ENCODE measurements around the gene ZFPM1. TPM values are rescaled to one million over a fixed set of nuclear protein-coding genes. Genes with fewer than 3 reads are reported as not detected.
A peak's percentile ranks its signal among the peaks of the same experiment; 100 is the strongest.

ZFPM1 gene
- total and polyA plus RNA-seq, 4 donors = 0.19 to 12.8 (median 5.3) TPM

- Histone ChIP-seq H3K27ac (ENCODE audit: low read depth in 1 of 2, low read length in 2 of 2) (peak overlapping the region; percentile 39 to 63), H3K9me3 (ENCODE audit: control insufficient read depth in 4 of 4, low read length in 3 of 4) (no peaks in the 10 kb centered on the region), H3K27me3 (ENCODE audit: control insufficient read depth in 4 of 4, insufficient read depth in 4 of 4, low read length in 3 of 4) (no peaks in the 10 kb centered on the region), H3K4me1 (ENCODE audit: control insufficient read depth in 4 of 4, insufficient read depth in 4 of 4, low read length in 3 of 4) (peaks cover 6 to 28% (median 19%) of the 10 kb centered on the region in 4 donors), H3K4me3 (ENCODE audit: low read depth in 1 of 3, low read length in 3 of 3) (peak overlapping the region; percentile 56 to 95 (median 86)), H3K9ac (ENCODE audit: low read depth in 1 of 2, low read length in 2 of 2) (peak overlapping the region in 1 of 2 donors; percentile 68), H3K36me3 (ENCODE audit: control insufficient read depth in 4 of 4, insufficient read depth in 3 of 4, low read depth in 1 of 4, low read length in 3 of 4) (peaks cover 1 to 10% (median 6%) of the 10 kb centered on the region in 4 donors)
- TF ChIP-seq FOXA1 (IDR thresholded peaks at IDR 0.05) (no peak), RXRA (IDR thresholded peaks at IDR 0.05) (no peak), RAD21 (IDR thresholded peaks at IDR 0.05) (no peak), HNF4A (conservative IDR thresholded peaks at IDR 0.05) (peak in 1 of 2 donors; percentile 34), FOXA2 (IDR thresholded peaks at IDR 0.05) (no peak), JUND (IDR thresholded peaks at IDR 0.05) (no peak)
- TF ChIP-seq, protein P1, sequence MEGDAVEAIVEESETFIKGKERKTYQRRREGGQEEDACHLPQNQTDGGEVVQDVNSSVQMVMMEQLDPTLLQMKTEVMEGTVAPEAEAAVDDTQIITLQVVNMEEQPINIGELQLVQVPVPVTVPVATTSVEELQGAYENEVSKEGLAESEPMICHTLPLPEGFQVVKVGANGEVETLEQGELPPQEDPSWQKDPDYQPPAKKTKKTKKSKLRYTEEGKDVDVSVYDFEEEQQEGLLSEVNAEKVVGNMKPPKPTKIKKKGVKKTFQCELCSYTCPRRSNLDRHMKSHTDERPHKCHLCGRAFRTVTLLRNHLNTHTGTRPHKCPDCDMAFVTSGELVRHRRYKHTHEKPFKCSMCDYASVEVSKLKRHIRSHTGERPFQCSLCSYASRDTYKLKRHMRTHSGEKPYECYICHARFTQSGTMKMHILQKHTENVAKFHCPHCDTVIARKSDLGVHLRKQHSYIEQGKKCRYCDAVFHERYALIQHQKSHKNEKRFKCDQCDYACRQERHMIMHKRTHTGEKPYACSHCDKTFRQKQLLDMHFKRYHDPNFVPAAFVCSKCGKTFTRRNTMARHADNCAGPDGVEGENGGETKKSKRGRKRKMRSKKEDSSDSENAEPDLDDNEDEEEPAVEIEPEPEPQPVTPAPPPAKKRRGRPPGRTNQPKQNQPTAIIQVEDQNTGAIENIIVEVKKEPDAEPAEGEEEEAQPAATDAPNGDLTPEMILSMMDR (IDR thresholded peaks at IDR 0.05; ENCODE audit: low read depth, low read length, missing input control) = no peak
- DNase-seq (ENCODE audit: low spot score) = peak; percentile 44
- under 1% methylated on average over 35 of the region's 35 CpGs for WGBS
These were observed 117.6 kb downstream of the ZFPM1 start for GRCh38 chr16:88570691-88571092.

DNA sequence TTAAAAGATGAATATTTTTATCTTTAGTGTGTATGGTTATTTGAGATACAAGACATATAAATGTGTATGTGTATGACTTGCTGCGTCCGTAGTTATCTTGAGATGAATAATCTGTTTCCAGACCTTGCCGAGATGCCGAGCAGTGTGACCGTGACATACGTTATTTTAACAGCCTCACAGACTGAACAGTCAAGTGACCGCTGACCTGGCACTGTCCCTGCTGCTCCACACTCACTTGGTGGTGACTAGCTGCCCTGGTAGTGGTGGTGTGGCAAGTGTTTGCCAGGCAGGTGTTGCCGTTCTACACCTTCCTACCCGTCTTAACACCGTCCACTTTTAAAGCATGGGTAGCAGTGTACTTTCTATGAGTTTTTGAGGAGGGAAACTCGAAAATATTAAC, 122.2 kb downstream of the ZFPM1 start:
- DNase-seq (ENCODE audit: low spot score) = no peak

More for the DNA sequence above, 122.2 kb downstream of the ZFPM1 start:
- H3K9me3 ChIP-seq (ENCODE audit: control insufficient read depth in 4 of 4, low read length in 3 of 4) = no peaks in the 10 kb centered on the region
- H3K36me3 ChIP-seq (ENCODE audit: control insufficient read depth in 4 of 4, insufficient read depth in 3 of 4, low read depth in 1 of 4, low read length in 3 of 4) = peaks cover 8 to 50% (median 26%) of the 10 kb centered on the region in 4 donors
- H3K4me3 ChIP-seq (ENCODE audit: low read depth in 1 of 3, low read length in 3 of 3) = no peak overlapping the region
- H3K27me3 ChIP-seq (ENCODE audit: control insufficient read depth in 4 of 4, insufficient read depth in 4 of 4, low read length in 3 of 4) = no peaks in the 10 kb centered on the region
- WGBS = 95% methylated on average over 11 of the region's 11 CpGs
- no peak overlapping the region for H3K27ac ChIP-seq (ENCODE audit: low read depth in 1 of 2, low read length in 2 of 2)
- no peak overlapping the region for H3K9ac ChIP-seq (ENCODE audit: low read depth in 1 of 2, low read length in 2 of 2)
- TF ChIP-seq TAF1 (conservative IDR thresholded peaks at IDR 0.05) (no peak), HNF4G (IDR thresholded peaks at IDR 0.05) (no peak), FOXA1 (IDR thresholded peaks at IDR 0.05) (no peak), ATF3 (IDR thresholded peaks at IDR 0.05) (no peak), YY1 (IDR thresholded peaks at IDR 0.05) (no peak), JUND (IDR thresholded peaks at IDR 0.05) (no peak), SP1 (IDR thresholded peaks at IDR 0.05) (no peak), HNF4A (conservative IDR thresholded peaks at IDR 0.05) (no peak), RAD21 (IDR thresholded peaks at IDR 0.05) (no peak), RXRA (IDR thresholded peaks at IDR 0.05) (no peak), NR2F2 (IDR thresholded peaks at IDR 0.05) (no peak), ZBTB33 (IDR thresholded peaks at IDR 0.05) (no peak), FOXA2 (IDR thresholded peaks at IDR 0.05) (no peak), EGR1 (IDR thresholded peaks at IDR 0.05; ENCODE audit: low read depth in 2 of 2) (no peak), GABPA (IDR thresholded peaks at IDR 0.05 in 1 of 2, conservative IDR thresholded peaks at IDR 0.05 in 1 of 2) (no peak)
- TF ChIP-seq, protein P1 (IDR thresholded peaks at IDR 0.05; ENCODE audit: low read depth, low read length, missing input control) = no peak
- TF ChIP-seq, protein P2, sequence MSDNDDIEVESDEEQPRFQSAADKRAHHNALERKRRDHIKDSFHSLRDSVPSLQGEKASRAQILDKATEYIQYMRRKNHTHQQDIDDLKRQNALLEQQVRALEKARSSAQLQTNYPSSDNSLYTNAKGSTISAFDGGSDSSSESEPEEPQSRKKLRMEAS (IDR thresholded peaks at IDR 0.05) = no peak
- TF ChIP-seq, protein P3, sequence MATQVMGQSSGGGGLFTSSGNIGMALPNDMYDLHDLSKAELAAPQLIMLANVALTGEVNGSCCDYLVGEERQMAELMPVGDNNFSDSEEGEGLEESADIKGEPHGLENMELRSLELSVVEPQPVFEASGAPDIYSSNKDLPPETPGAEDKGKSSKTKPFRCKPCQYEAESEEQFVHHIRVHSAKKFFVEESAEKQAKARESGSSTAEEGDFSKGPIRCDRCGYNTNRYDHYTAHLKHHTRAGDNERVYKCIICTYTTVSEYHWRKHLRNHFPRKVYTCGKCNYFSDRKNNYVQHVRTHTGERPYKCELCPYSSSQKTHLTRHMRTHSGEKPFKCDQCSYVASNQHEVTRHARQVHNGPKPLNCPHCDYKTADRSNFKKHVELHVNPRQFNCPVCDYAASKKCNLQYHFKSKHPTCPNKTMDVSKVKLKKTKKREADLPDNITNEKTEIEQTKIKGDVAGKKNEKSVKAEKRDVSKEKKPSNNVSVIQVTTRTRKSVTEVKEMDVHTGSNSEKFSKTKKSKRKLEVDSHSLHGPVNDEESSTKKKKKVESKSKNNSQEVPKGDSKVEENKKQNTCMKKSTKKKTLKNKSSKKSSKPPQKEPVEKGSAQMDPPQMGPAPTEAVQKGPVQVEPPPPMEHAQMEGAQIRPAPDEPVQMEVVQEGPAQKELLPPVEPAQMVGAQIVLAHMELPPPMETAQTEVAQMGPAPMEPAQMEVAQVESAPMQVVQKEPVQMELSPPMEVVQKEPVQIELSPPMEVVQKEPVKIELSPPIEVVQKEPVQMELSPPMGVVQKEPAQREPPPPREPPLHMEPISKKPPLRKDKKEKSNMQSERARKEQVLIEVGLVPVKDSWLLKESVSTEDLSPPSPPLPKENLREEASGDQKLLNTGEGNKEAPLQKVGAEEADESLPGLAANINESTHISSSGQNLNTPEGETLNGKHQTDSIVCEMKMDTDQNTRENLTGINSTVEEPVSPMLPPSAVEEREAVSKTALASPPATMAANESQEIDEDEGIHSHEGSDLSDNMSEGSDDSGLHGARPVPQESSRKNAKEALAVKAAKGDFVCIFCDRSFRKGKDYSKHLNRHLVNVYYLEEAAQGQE (IDR thresholded peaks at IDR 0.05) = no peak
- H3K4me1 ChIP-seq (ENCODE audit: control insufficient read depth in 4 of 4, insufficient read depth in 4 of 4, low read length in 3 of 4) = peaks cover 1 to 20% (median 11%) of the 10 kb centered on the region in 4 donors

All from liver (tissue), 9 donors.